ENCODE results near the gene TMEM40. TPM values are rescaled to one million over a fixed set of nuclear protein-coding genes. Genes with fewer than 3 reads are reported as not detected.

Gene TMEM40, protein sequence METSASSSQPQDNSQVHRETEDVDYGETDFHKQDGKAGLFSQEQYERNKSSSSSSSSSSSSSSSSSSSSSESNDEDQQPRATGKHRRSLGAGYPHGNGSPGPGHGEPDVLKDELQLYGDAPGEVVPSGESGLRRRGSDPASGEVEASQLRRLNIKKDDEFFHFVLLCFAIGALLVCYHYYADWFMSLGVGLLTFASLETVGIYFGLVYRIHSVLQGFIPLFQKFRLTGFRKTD
- total RNA-seq = 1 to 10 TPM in 3 of 8 experiments, under 1 TPM in 1, not detected in 4; 0.28 to 2.2 (median 1.5) TPM

DNA sequence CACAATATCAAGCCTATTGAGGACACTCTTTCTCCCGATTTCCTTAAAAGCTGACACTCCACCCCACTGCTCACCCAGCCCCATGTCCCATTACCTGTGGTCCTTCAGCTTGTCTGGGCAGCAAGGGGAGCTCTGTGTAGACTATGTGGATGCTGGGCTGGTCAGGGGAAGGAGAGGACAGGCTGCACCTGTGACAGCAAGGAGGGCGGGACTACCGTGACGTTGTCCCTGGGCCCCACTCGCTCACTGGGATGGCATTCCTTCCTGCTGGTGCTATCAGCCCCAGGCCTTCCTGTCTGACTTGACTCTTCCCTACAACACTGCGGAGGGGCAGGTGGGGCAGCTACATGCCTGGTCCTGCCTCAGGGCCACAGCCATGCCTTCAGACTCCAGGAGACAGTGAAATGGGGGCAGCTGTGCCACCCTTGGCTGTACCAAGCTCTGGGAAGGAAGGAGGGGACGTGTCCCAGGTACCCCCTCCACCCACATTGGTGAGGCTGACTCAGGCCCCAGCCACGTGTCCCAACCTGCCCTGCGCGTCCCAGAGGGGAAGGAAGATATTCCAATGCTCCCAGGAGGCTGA lies at the start of gene TMEM40:
TSS of gene TMEM40 (minus strand) at position 163 of the 583 bp plus-strand sequence. CDS start 9,427 bp downstream, outside the sequence.
- no peaks in the 10 kb centered on the region for H3K4me1 ChIP-seq (replicated peaks in 1 of 2)
- H3K4me3 ChIP-seq = no peak within 1 kb of the TSS
- in situ Hi-C loops (cut with MboI; ENCODE audit: low pct_unique_long_range_greater_than_20kb in 2 of 9, low sequenced_read_pairs in 9 of 9, unreplicated experiment in 9 of 9) = no loop called here
- no peak within 1 kb of the TSS for H3K27ac ChIP-seq
- ATAC-seq (replicated peaks in 6 of 8) = peak in 1 of 8 experiments; percentile 28
- WGBS, 10 experiments = 85 to 100% (median 87%) methylated on average over 2 to 4 of the region's 10 CpGs; no CpG with 5 or more reads in 7 of the 10 experiments

- in situ Hi-C loops (cut with MboI; ENCODE audit: low pct_unique_long_range_greater_than_20kb in 2 of 9, low sequenced_read_pairs in 9 of 9, unreplicated experiment in 9 of 9) = no loop called here
- ATAC-seq (replicated peaks in 6 of 8) = no peak
These were observed 49.5 kb upstream of the TMEM40 start for GRCh38 chr3:12808587-12808986.

DNA sequence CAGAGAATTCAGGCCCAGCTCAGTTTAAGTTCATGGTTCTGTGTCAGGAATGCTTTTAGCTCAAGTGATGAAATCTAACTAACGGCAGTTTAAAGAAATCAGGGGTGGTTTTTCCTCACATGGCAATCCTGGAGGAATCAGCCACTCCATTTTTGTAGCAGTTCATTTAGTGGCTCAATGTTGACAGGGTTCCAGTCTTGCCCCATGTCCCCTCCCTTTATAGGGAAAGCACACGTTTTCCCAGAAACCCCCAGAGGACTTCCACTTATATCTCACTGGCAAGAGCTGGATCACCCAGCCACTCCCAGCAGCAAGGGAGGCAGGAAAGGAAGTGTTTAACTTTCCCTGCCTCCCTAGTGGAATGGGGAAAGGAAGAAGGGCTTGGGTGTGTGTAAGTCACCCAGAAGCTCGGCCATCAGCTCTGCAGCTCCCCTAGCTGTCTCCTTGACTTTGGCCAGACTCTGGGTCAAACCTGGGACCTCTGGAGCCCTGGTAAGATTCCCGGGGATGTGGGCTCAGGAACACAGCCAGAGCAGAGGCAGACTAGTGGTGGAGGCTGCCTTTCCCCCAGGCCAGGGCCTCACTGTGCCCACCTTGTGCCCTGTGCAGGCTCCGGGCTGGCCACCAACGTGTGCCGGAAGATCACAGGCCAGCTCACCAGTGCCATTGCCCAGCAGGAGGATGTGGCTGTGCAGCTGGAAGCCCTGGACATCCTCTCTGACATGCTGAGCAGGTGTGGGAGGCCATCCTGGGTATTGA lies 48.7 kb upstream of the TMEM40 start:
- H3K4me3 ChIP-seq = no peak overlapping the region
- H3K4me1 ChIP-seq (replicated peaks in 1 of 2) = peaks cover 10 to 15% of the 10 kb centered on the region in 2 donors
- no peak overlapping the region for H3K27ac ChIP-seq
- WGBS, 10 experiments = 27 to 100% (median 73%) methylated on average over 1 to 5 of the region's 7 CpGs; no CpG with 5 or more reads in 3 of the 10 experiments
- no peak for ATAC-seq (replicated peaks in 6 of 8)
- in situ Hi-C loops (cut with MboI; ENCODE audit: low pct_unique_long_range_greater_than_20kb in 2 of 9, low sequenced_read_pairs in 9 of 9, unreplicated experiment in 9 of 9) = no loop called here

More at GRCh38 chr3:12808587-12808986, 49.5 kb upstream of the TMEM40 start:
- 0 to 80% (median 61%) methylated on average over 1 of the region's 2 CpGs; no CpG with 5 or more reads in 6 of the 10 experiments for WGBS, 10 experiments
- no peak overlapping the region for H3K27ac ChIP-seq
- no peak overlapping the region for H3K4me3 ChIP-seq
- peaks cover 10 to 15% of the 10 kb centered on the region in 2 donors for H3K4me1 ChIP-seq (replicated peaks in 1 of 2)

DNA sequence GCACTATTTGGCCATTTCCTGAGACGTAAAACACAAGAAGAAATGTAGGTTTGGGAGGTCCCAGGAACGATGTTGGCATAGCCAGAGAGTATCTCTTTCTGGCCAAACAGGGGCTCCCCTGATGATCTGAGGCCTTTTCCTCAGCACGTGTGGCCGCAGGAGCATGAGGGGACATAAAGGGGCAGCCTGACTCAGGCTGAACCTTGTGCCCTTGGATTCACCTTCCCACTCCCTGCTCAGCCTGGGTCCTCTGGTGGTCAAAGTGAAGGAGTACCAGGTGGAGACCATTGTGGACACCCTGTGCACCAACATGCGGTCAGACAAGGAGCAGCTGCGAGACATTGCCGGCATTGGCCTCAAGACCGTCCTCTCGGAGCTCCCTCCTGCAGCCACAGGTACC lies 48.0 kb upstream of the TMEM40 start:
- in situ Hi-C loops (cut with MboI; ENCODE audit: low pct_unique_long_range_greater_than_20kb in 2 of 9, low sequenced_read_pairs in 9 of 9, unreplicated experiment in 9 of 9) = no loop called here
- H3K27ac ChIP-seq = no peak overlapping the region
- peaks cover 10 to 15% of the 10 kb centered on the region in 2 donors for H3K4me1 ChIP-seq (replicated peaks in 1 of 2)
- H3K4me3 ChIP-seq = no peak overlapping the region
- WGBS, 10 experiments = 90 to 100% (median 97%) methylated on average over 1 to 8 of the region's 9 CpGs; no CpG with 5 or more reads in 3 of the 10 experiments
- ATAC-seq (replicated peaks in 6 of 8) = no peak

- no peak overlapping the region for H3K27ac ChIP-seq
- in situ Hi-C loops (cut with MboI; ENCODE audit: low pct_unique_long_range_greater_than_20kb in 2 of 9, low sequenced_read_pairs in 9 of 9, unreplicated experiment in 9 of 9) = no loop called here
- no peak overlapping the region for H3K4me3 ChIP-seq
- no peak for ATAC-seq (replicated peaks in 6 of 8)
- H3K4me1 ChIP-seq (replicated peaks in 1 of 2) = no peaks in the 10 kb centered on the region
- 80 to 100% (median 97%) methylated on average over 1 to 10 of the region's 12 CpGs; no CpG with 5 or more reads in 2 of the 10 experiments for WGBS, 10 experiments
These were observed 44.3 kb upstream of the TMEM40 start for GRCh38 chr3:12803371-12803770.

- 70 to 100% (median 84%) methylated on average over 1 to 5 of the region's 7 CpGs; no CpG with 5 or more reads in 2 of the 10 experiments for WGBS, 10 experiments
- no peak for ATAC-seq (replicated peaks in 6 of 8)
- no peak overlapping the region for H3K27ac ChIP-seq
- in situ Hi-C loops (cut with MboI; ENCODE audit: low pct_unique_long_range_greater_than_20kb in 2 of 9, low sequenced_read_pairs in 9 of 9, unreplicated experiment in 9 of 9) = no loop called here
- H3K4me1 ChIP-seq (replicated peaks in 1 of 2) = peaks cover 3 to 4% of the 10 kb centered on the region in 2 donors
- H3K4me3 ChIP-seq = no peak overlapping the region
These were observed 40.7 kb upstream of the TMEM40 start for GRCh38 chr3:12799525-12800440.

- in situ Hi-C loops (cut with MboI; ENCODE audit: low pct_unique_long_range_greater_than_20kb in 2 of 9, low sequenced_read_pairs in 9 of 9, unreplicated experiment in 9 of 9) = no loop called here
- Histone ChIP-seq H3K4me3 (no peak overlapping the region), H3K4me1 (replicated peaks in 1 of 2) (peaks cover 3 to 4% of the 10 kb centered on the region in 2 donors), H3K27ac (no peak overlapping the region)
- ATAC-seq (replicated peaks in 6 of 8) = no peak
- WGBS, 10 experiments = 0 to 100% (median 73%) methylated on average over 1 to 5 of the region's 12 CpGs; no CpG with 5 or more reads in 2 of the 10 experiments
These were observed 39.6 kb upstream of the TMEM40 start for GRCh38 chr3:12798559-12799179.

DNA sequence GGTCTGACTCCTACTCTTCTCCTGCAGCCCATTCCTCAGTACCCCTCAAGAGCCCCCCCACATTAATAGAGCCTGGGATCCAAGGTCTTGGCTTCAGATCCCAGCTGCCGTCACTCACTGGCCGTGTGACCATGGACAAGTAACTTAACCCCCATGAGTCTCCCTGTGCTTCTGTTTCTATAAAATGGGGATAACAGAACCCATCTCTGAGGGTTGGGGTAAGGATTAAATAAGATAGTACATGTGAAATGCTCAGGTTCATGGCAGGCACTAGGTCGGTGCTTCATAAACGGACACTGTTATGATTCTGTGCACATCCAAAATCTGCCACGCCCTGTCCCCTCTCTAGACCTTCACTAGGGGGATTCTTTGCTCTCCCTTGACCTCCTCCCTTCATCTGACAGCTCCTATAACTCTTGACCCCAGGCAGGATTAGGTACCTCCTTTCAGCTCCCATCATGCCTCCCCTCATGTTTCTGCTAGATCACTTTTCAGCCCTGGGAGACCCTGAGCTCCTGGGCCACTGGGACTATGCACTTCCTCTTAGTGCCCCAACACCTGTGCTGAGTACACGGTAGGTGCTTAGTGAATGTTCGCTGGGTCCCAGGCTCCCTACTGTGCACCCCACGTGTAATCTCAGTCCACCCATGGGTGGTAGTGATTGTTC lies 39.0 kb upstream of the TMEM40 start:
- ATAC-seq (replicated peaks in 6 of 8) = no peak
- Histone ChIP-seq H3K27ac (no peak overlapping the region), H3K4me1 (replicated peaks in 1 of 2) (peaks cover 3 to 4% of the 10 kb centered on the region in 2 donors), H3K4me3 (no peak overlapping the region)
- in situ Hi-C loops (cut with MboI; ENCODE audit: low pct_unique_long_range_greater_than_20kb in 2 of 9, low sequenced_read_pairs in 9 of 9, unreplicated experiment in 9 of 9) = no loop called here
- WGBS, 10 experiments = 33 to 100% (median 84%) methylated on average over 1 to 8 of the region's 8 CpGs; no CpG with 5 or more reads in 4 of the 10 experiments

DNA sequence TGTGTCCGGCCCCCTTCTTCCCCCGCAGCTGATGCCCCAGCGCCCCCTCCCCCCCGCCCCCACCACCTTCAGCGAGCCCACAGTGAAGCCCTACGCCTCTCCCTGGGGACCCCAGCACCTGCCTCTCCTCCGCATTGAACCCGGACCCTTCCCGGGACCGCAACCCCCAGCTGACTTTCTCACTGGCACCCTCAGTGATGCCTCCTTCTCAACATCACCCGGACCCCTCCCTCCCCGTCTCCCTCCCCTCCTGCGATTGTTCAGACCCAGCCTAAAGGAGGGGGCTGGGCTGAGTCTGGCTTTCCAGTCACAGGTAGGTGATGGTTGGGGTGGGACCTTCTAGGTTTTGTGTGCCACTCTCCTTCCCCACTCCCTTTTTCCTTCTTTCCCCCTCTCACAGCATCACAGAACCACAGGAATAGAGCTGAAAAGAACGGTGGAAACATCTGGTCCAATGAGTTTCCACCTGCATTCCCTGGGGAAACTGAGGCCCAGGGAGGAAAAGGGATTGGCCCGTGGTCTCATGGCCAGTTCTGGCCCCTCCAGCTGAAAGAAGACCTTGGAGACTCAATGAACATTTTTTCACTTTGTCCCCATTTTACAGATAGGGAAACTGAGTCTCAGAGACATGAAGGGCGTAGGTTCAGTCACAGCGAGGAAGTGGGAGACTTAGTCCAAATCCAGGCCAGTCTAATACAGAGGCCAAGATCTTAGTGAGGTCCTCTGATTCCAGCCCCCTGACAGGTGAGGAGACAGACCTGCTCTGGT lies 38.2 kb upstream of the TMEM40 start:
- ATAC-seq (replicated peaks in 6 of 8) = peak in 1 of 8 experiments; percentile 19
- Histone ChIP-seq H3K4me3 (peak overlapping the region; percentile 38 to 62 (median 47)), H3K27ac (peak overlapping the region in 1 of 2 donors; percentile 78), H3K4me1 (replicated peaks in 1 of 2) (peaks cover 3 to 4% of the 10 kb centered on the region in 2 donors)
- WGBS, 10 experiments = 100% methylated on average over 1 to 2 of the region's 17 CpGs; no CpG with 5 or more reads in 7 of the 10 experiments
- in situ Hi-C loops (cut with MboI; ENCODE audit: low pct_unique_long_range_greater_than_20kb in 2 of 9, low sequenced_read_pairs in 9 of 9, unreplicated experiment in 9 of 9) = no loop called here

GRCh38 chr3:12796171-12797123 lies 37.4 kb upstream of the TMEM40 start, which contains the start of gene CAND2:
CAND2 (plus strand) TSS chr3:12796680; CDS start chr3:12796721, 41 bp downstream.
- Histone ChIP-seq H3K4me3 (peak within 1 kb of the TSS; percentile 38 to 62 (median 47)), H3K27ac (peak within 1 kb of the TSS; percentile 42 to 78), H3K4me1 (replicated peaks in 1 of 2) (peaks cover 3 to 4% of the 10 kb centered on the region in 2 donors)
- 20 to 49% (median 23%) methylated on average over 1 to 6 of the region's 61 CpGs; no CpG with 5 or more reads in 5 of the 10 experiments for WGBS, 10 experiments
- ATAC-seq (replicated peaks in 6 of 8) = peak; percentile 88 to 92 (median 90)
- in situ Hi-C loops (cut with MboI; ENCODE audit: low pct_unique_long_range_greater_than_20kb in 2 of 9, low sequenced_read_pairs in 9 of 9, unreplicated experiment in 9 of 9) = no loop called here
